Fibroblast of mammary gland (primary cell): ENCODE measurements around the gene ATXN7L1.

Experiments
- DNase-seq: peaks from one replicate; pipeline ENCODE4 v3.0.0-alpha.2; 2010; ENCODE audit warnings: low read depth
- H3K4me3 ChIP-seq: 2 replicates; pipeline ENCODE4 v1.5.1; 2011; ENCODE audit warnings: low read depth, mild to moderate bottlenecking, low read length, moderate library complexity; ENCODE audit not compliant: control insufficient read depth
- CTCF ChIP-seq: conservative IDR thresholded peaks from 2 replicates; pipeline ENCODE4 v1.5.1; 2011; ENCODE audit warnings: low read depth, low read length, inconsistent platforms; ENCODE audit not compliant: control insufficient read depth, insufficient read depth

Gene ATXN7L1

DNA sequence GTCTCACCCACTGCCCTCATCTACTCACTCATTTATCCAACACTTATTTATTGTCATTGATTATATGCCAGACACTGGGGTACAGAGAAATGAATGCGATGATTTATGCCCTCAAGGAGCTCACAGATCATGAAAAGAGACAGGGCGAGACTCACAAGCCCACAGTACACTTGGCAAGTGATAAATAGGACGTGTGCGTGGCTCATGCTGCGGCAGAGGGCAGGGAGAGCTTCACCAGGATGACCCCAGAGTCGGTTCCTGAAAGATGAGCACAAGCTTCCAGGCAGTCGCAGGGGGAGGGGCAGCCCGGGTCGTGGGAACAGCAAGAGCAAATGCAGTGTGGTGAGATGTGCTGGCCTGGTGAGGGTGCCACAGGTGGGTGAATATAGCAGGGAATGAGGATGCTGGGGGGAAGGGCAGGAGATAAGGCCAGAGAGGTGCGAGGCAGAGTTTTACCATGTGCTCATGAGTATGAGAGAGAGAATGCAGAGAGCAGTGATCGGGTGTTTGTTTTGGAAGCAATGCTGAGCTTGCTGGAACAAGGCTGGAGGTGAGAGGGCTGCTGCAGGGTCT, 70.9 kb downstream of the ATXN7L1 start:
- DNase-seq: peak; percentile 42
- no peak for TF ChIP-seq CTCF

GRCh38 chr7:105803429-105803736, 73.0 kb downstream of the ATXN7L1 start:
- no peak overlapping the region for H3K4me3 ChIP-seq
- no peak for DNase-seq
- TF ChIP-seq CTCF: no peak

More for the DNA sequence above, 70.9 kb downstream of the ATXN7L1 start:
- no peak overlapping the region for H3K4me3 ChIP-seq

GRCh38 chr7:105802604-105803428, 73.6 kb downstream of the ATXN7L1 start:
- DNase-seq: no peak
- TF ChIP-seq CTCF: no peak
- no peak overlapping the region for H3K4me3 ChIP-seq

- H3K4me3 ChIP-seq: no peak overlapping the region
- no peak for TF ChIP-seq CTCF
- DNase-seq: peak; percentile 13
Measured at GRCh38 chr7:105800849-105801534, 75.4 kb downstream of the ATXN7L1 start.

GRCh38 chr7:105800442-105800841, 76.0 kb downstream of the ATXN7L1 start:
- no peak overlapping the region for H3K4me3 ChIP-seq
- DNase-seq: peak; percentile 36

DNA sequence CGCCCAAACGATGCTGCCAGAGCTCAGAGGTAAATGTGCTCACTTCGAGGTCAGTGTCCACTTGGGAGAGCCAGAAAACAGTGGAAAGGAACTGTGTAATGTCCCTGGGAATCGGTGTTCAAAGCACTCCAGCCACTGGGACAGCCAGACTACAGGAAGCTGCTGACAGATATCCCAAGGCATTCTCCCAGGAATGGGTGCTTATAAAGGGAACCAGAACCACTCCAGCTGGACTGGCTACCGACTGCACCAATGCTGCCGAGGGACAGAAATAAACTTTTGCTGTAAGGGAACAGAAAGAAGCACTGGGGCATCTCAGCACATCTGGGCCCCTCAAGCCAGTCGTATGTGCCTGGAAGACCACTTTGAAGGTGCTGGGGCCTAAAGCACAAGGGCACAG, 76.7 kb downstream of the ATXN7L1 start:
- TF ChIP-seq CTCF: no peak
- H3K4me3 ChIP-seq: no peak overlapping the region
- no peak for DNase-seq

More at GRCh38 chr7:105800442-105800841, 76.0 kb downstream of the ATXN7L1 start:
- no peak for TF ChIP-seq CTCF
